Skeletal muscle tissue (tissue), 4 donors: Measurements from ENCODE around the gene ZNF398. TPM values are rescaled to one million over a fixed set of nuclear protein-coding genes. Genes with fewer than 3 reads are reported as not detected.

Experiments
- H3K27ac ChIP-seq: one replicate; pipeline ENCODE4 v1.7.0; 2013; ENCODE audit warnings: mild to moderate bottlenecking, low read depth, low read length, inconsistent platforms
- H3K27me3 ChIP-seq, 3 donors: one replicate each; pipeline ENCODE4 v1.7.0; 2013; ENCODE audit warnings: low read length in 3 of 3; ENCODE audit not compliant: control insufficient read depth in 3 of 3, insufficient read depth in 3 of 3
- H3K36me3 ChIP-seq, 3 donors: one replicate each; pipeline ENCODE4 v1.7.0; 2013; ENCODE audit warnings: low read length in 3 of 3; ENCODE audit not compliant: control insufficient read depth in 3 of 3, insufficient read depth in 3 of 3
- H3K4me1 ChIP-seq, 3 donors: one replicate each; pipeline ENCODE4 v1.7.0; 2013; ENCODE audit warnings: low read length in 3 of 3, mild to moderate bottlenecking in 3 of 3; ENCODE audit not compliant: control insufficient read depth in 3 of 3, insufficient read depth in 3 of 3
- H3K4me3 ChIP-seq, 3 donors: one replicate each; pipeline ENCODE4 v1.7.0; 2013; ENCODE audit warnings: low read length in 3 of 3
- H3K9ac ChIP-seq, 3 donors: one replicate each; pipeline ENCODE4 v1.7.0; 2013; ENCODE audit warnings: low read length in 3 of 3, mild to moderate bottlenecking in 3 of 3, moderate library complexity in 2 of 3, low read depth in 1 of 3
- H3K9me3 ChIP-seq, 3 donors: one replicate each; pipeline ENCODE4 v1.7.0; 2013; ENCODE audit warnings: low read length in 3 of 3; ENCODE audit not compliant: control insufficient read depth in 3 of 3
- total RNA-seq: library from RNA; depleted of rRNA; stranded (reverse); fragments of >200 nt; gene quantifications from one replicate; pipeline ENCODE4 v1.2.3, GENCODE V29; 2014
- donor health status: Osteomylitis.

Gene ZNF398
- total RNA-seq, result 9.4 TPM

GRCh38 chr7:149147072-149147751, at the start of gene ZNF398:
ZNF398 (plus strand) TSS chr7:149147453; CDS start chr7:149147743, 290 bp downstream.
- Histone ChIP-seq H3K36me3 (no peaks in the 10 kb centered on the region), H3K27ac (peak within 1 kb of the TSS; percentile 83), H3K9me3 (no peaks in the 10 kb centered on the region), H3K27me3 (no peaks in the 10 kb centered on the region), H3K4me3 (peak within 1 kb of the TSS; percentile 91 to 96 (median 93)), H3K9ac (peak within 1 kb of the TSS; percentile 89 to 95 (median 91)), H3K4me1 (peaks cover 7 to 11% (median 9%) of the 10 kb centered on the region in 3 donors)

- H3K4me1 ChIP-seq, result no peaks in the 10 kb centered on the region
- H3K9me3 ChIP-seq, result no peaks in the 10 kb centered on the region
- H3K27ac ChIP-seq, result no peak overlapping the region
- H3K27me3 ChIP-seq, result no peaks in the 10 kb centered on the region
- no peak overlapping the region for H3K4me3 ChIP-seq
- H3K9ac ChIP-seq, result no peak overlapping the region
- H3K36me3 ChIP-seq, result peaks cover 3 to 6% (median 5%) of the 10 kb centered on the region in 3 donors
Observed at GRCh38 chr7:149099058-149099457, 48.2 kb upstream of the ZNF398 start.

DNA sequence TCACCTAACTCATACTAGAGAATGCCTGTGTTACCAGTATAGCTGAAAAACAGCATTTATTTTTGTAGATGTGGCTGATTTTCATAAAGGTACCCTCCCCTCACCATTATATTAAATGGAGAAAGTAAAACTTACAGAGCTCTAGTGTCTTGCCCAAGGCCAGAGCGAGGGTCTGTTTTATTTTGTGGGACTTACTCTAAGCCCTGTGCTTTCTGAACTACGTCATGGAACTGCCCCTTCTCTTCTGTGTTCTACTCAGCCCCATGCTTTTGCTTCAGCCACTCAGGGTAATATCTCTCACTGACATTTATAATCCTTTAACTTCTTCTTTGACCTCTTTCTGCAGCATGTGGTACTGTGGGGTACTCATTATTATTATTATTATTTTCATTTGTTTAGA, 46.4 kb upstream of the ZNF398 start:
- H3K4me3 ChIP-seq, result no peak overlapping the region
- no peaks in the 10 kb centered on the region for H3K27me3 ChIP-seq
- no peaks in the 10 kb centered on the region for H3K4me1 ChIP-seq
- no peak overlapping the region for H3K27ac ChIP-seq
- H3K36me3 ChIP-seq, result peaks cover 5 to 18% (median 9%) of the 10 kb centered on the region in 3 donors
- H3K9ac ChIP-seq, result no peak overlapping the region
- no peaks in the 10 kb centered on the region for H3K9me3 ChIP-seq

DNA sequence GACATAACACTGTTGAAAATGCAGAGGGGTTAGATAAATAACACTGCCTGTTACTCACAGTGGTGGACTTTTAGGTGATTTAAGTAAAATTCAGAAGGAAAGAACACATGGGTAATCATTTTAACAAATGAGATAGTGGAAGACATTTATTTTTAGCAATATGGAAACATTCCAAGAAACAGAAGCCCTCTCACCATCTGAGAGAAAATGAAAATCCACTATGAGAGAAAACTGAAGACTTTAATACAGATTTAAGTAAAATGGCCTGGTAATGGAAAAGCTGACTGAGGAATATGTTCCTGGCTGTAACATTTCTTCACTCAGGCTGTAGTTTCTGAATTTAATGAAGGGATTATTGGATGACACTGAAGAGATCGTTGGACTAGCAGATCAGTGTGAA, 44.6 kb upstream of the ZNF398 start:
- Histone ChIP-seq H3K9ac (no peak overlapping the region), H3K27me3 (no peaks in the 10 kb centered on the region), H3K27ac (no peak overlapping the region), H3K4me1 (no peaks in the 10 kb centered on the region), H3K9me3 (no peaks in the 10 kb centered on the region), H3K36me3 (peaks cover 5 to 18% (median 9%) of the 10 kb centered on the region in 3 donors), H3K4me3 (no peak overlapping the region)

GRCh38 chr7:149103424-149103823, 43.8 kb upstream of the ZNF398 start:
- Histone ChIP-seq H3K27me3 (no peaks in the 10 kb centered on the region), H3K27ac (no peak overlapping the region), H3K4me1 (no peaks in the 10 kb centered on the region), H3K9ac (no peak overlapping the region), H3K36me3 (peaks cover 5 to 18% (median 9%) of the 10 kb centered on the region in 3 donors), H3K9me3 (no peaks in the 10 kb centered on the region), H3K4me3 (no peak overlapping the region)

GRCh38 chr7:149104214-149104613, 43.0 kb upstream of the ZNF398 start:
- H3K27me3 ChIP-seq, result no peaks in the 10 kb centered on the region
- H3K9me3 ChIP-seq, result no peaks in the 10 kb centered on the region
- H3K9ac ChIP-seq, result no peak overlapping the region
- no peaks in the 10 kb centered on the region for H3K4me1 ChIP-seq
- no peak overlapping the region for H3K4me3 ChIP-seq
- no peak overlapping the region for H3K27ac ChIP-seq
- peaks cover 5 to 18% (median 9%) of the 10 kb centered on the region in 3 donors for H3K36me3 ChIP-seq

DNA sequence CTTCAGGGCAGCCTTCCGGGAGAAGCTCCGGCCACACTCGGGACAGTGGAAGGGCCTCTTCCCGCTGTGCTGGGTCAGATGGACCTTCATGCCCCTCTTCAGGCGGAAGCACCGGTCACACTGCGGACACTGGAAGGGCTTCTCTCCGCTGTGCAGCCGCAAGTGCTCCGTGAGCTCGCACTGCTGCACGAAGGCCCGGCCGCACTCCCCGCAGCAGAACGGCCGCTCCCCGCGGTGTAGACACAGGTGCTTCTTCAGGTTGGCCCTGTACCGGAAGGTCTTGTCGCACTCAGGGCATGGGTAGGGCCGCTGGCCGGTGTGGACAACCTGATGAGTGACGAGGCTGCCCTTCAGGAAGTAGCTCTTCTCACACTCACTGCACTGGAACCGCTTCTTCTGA, 42.5 kb upstream of the ZNF398 start:
- Histone ChIP-seq H3K9ac (no peak overlapping the region), H3K27me3 (no peaks in the 10 kb centered on the region), H3K4me3 (no peak overlapping the region)

DNA sequence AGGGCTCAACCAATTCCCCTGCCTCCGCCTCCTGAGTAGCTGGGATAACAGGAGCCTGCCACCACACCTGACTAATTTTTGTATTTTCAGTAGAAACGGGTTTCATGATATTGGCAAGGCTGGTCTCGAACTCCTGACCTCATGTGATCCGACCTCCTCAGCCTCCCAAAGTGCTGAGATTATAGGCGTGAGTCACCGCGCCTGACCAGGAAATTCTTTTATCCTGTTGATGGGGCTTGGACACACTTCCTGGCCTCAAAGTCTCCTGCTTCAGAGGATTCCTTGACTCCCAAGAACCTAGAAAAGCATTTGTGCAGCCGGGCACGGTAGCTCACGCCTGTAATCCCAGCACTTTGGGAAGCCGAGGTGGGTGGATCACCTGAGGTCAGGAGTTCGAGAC, 37.3 kb upstream of the ZNF398 start:
- Histone ChIP-seq H3K36me3 (peaks cover under 1 to 4% (median 1%) of the 10 kb centered on the region in 3 donors), H3K27me3 (no peaks in the 10 kb centered on the region), H3K4me3 (no peak overlapping the region), H3K27ac (no peak overlapping the region), H3K9me3 (no peaks in the 10 kb centered on the region), H3K9ac (no peak overlapping the region), H3K4me1 (no peaks in the 10 kb centered on the region)

More for the DNA sequence above, 42.5 kb upstream of the ZNF398 start:
- Histone ChIP-seq H3K9me3 (no peaks in the 10 kb centered on the region), H3K27ac (no peak overlapping the region), H3K4me1 (no peaks in the 10 kb centered on the region), H3K36me3 (peaks cover 5 to 18% (median 9%) of the 10 kb centered on the region in 3 donors)

DNA sequence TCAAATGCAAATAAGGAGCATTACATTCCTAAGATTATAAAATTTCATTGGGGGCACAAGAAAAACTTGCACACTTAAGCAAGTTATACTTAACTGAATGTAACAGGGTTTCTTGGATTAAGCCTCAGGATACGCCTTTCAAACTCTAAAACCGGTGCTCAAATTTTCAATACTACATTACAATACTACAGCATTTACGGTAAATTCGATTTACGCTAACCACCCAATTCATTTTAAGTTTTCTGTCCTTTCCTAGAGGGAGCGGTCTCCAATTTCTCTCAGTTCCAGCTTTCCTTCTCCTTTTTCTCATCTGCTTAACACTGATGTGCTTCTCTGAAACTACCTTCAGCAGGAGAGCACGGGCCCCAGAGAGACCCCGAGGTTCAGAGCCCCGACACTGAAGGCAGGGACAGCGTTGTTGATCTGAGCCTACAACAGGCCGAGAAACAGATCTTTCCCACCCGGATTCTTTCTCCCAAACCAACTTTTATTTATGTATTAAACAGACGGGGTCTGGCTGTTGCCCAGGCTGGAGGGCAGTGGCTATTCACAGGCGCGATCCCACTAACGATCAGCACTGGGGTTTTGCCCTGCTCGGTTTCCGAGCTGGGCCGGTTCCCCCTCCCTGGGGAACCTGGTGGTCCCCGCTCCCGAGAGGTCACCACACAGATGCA, 21.9 kb upstream of the ZNF398 start:
- Histone ChIP-seq H3K36me3 (peaks cover 0 to under 1% (median 0%) of the 10 kb centered on the region in 3 donors), H3K27me3 (no peaks in the 10 kb centered on the region), H3K27ac (peak overlapping the region; percentile 89), H3K4me3 (peak overlapping the region; percentile 86 to 100 (median 98)), H3K9me3 (no peaks in the 10 kb centered on the region), H3K4me1 (peaks cover 7 to 21% (median 7%) of the 10 kb centered on the region in 3 donors), H3K9ac (peak overlapping the region; percentile 95 to 97 (median 96))
